CD4-positive, alpha-beta T cell treated with Interleukin-2 at 100 ng/mL for 4 hours (primary cell): ENCODE data around the gene SPTBN5.

Experiments
- DNase-seq: peaks from one replicate; pipeline ENCODE4 v3.0.0-alpha.2; 2020; ENCODE audit warnings: low spot score

Gene SPTBN5

GRCh38 chr15:41822957-41823356, 70.9 kb downstream of the SPTBN5 start:
- no peak for DNase-seq

GRCh38 chr15:41822471-41822870, 71.4 kb downstream of the SPTBN5 start:
- DNase-seq = no peak

- DNase-seq = no peak
Measured at GRCh38 chr15:41821831-41822230, 72.0 kb downstream of the SPTBN5 start.

GRCh38 chr15:41820791-41821423, 72.9 kb downstream of the SPTBN5 start:
- DNase-seq = no peak

- no peak for DNase-seq
Measured at GRCh38 chr15:41819455-41820050, 74.3 kb downstream of the SPTBN5 start.

GRCh38 chr15:41817781-41818180, 76.1 kb downstream of the SPTBN5 start:
- DNase-seq = no peak

GRCh38 chr15:41817327-41817726, 76.5 kb downstream of the SPTBN5 start:
- no peak for DNase-seq

- DNase-seq = no peak
Measured at GRCh38 chr15:41816788-41817187, 77.1 kb downstream of the SPTBN5 start.

GRCh38 chr15:41814534-41814933, 79.3 kb downstream of the SPTBN5 start:
- DNase-seq = no peak

- no peak for DNase-seq
Measured at GRCh38 chr15:41813426-41813825, 80.4 kb downstream of the SPTBN5 start.

GRCh38 chr15:41812820-41813375, 81.0 kb downstream of the SPTBN5 start:
- no peak for DNase-seq

GRCh38 chr15:41811432-41812195, 82.2 kb downstream of the SPTBN5 start:
- peak; percentile 79 for DNase-seq

- DNase-seq = no peak
Measured at GRCh38 chr15:41810651-41811431, 83.0 kb downstream of the SPTBN5 start.

- DNase-seq = no peak
Measured at GRCh38 chr15:41809526-41810220, 84.2 kb downstream of the SPTBN5 start.

GRCh38 chr15:41809121-41809520, 84.7 kb downstream of the SPTBN5 start:
- no peak for DNase-seq

GRCh38 chr15:41806291-41807181, 87.3 kb downstream of the SPTBN5 start:
- DNase-seq = no peak

GRCh38 chr15:41805711-41806110, 88.1 kb downstream of the SPTBN5 start:
- DNase-seq = no peak

- DNase-seq = no peak
Measured at GRCh38 chr15:41804916-41805666, 88.8 kb downstream of the SPTBN5 start.

- DNase-seq = no peak
Measured at GRCh38 chr15:41804361-41804760, 89.5 kb downstream of the SPTBN5 start.
